HG02610 (cell line): ENCODE data around the gene EOGT.

Source experiments
- ATAC-seq: cut with Tn5 transposase; IDR thresholded peaks from one replicate; pipeline ENCODE4 v1.9.1; 2021; ENCODE audit warnings: mild to moderate bottlenecking, moderate library complexity; ENCODE audit not compliant: unreplicated experiment

The EOGT gene

DNA sequence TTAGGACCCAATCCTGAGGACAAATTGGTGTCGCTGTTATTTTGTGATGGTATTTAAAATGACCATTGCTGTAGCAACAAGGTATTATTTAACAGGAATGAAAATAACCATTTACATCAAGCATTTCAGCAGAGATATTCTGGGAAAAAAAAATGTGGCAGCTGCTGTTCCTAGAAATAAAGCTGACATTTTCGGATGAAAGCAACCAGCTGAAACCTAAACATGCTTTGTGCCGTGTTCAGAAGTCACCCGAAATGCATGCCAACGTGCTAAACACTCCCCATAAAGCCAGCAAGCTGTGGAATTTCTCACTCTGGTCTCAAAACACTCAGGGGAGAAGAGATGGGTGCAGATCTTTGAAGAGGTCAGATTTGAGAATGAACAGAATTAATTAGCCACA lies 49.6 kb downstream of the EOGT start:
- no peak for ATAC-seq

DNA sequence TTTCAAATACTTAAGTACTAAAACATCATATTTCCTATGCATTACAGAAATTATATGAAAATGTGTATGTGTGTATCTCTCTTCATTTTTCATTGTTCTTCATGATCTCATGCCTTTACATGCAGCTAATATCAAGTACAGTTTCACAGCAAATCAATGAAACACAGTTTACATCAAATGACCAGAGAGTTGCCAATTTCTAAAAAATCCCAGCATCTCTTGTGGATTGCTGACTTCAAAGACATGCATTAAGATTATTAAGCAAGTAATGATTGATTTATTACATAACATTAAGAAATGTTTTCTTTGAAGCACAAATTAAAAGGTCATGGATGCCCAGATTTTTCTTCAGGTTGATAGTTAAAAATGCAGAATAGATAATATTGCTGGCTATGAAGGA lies 50.1 kb downstream of the EOGT start:
- ATAC-seq = no peak

GRCh38 chr3:68958932-68959331 lies 54.6 kb downstream of the EOGT start:
- ATAC-seq = no peak

- ATAC-seq = no peak
These were observed 55.6 kb downstream of the EOGT start for GRCh38 chr3:68957895-68958294.

GRCh38 chr3:68953816-68954444 lies 59.6 kb downstream of the EOGT start:
- no peak for ATAC-seq

DNA sequence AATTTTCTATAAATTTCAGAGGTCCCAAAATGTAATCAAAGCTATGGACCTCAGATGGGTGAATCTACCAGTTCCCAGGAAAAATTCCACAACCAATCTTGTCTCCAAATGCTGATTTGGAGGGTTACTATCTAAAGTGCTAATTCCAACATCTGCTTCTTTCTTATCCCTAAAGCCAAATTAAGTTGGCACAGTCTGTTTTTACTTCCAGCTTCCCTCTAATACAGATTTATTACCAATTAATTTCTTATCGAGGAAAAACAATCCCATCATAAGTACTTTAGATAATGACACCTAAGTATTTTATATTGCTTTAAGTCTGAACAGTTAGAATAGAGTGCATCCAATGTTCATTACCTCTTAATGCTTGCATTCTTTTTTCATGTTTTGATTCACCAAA lies 68.3 kb downstream of the EOGT start:
- ATAC-seq = no peak

GRCh38 chr3:68943753-68944500 lies 69.6 kb downstream of the EOGT start:
- ATAC-seq = no peak

DNA sequence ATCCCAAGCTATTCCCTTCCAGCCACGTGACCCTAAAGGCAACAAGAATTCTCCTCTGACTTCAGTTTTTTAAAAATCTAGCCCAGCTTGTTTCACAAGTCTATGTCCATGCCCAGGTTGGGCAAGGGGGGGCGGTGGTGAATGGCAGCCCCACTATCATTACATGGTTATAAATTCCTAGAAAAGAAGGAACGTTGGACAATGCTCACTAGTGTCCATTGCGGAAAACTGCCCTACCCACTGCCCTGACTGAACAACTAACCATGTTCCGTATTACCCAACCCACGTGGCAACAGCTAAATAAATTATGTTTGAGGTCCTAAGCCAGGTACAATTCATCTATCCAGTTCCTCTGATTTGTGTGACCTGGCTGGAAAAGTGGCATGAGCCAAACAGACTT lies 72.4 kb downstream of the EOGT start:
- ATAC-seq = no peak

- ATAC-seq = no peak
These were observed 76.6 kb downstream of the EOGT start for GRCh38 chr3:68936856-68937255.

DNA sequence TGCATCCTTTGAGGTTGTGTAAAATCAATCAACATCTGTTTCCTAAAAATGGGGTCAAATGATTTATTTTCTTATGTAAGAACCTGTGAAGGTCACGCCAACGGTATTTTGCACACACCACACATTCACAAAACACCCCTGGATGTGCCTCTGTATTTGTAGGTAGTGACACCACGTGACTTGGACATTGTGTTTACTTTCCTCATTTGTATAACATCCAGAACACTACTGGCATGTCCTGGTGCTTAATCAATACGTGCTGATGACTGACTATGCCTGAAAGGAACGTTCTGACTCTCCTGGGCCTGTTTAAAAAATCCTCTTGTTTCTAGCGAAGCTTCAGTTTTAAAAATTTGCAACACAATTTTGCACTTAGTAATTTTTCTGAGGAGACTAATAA lies 77.7 kb downstream of the EOGT start:
- ATAC-seq = no peak

DNA sequence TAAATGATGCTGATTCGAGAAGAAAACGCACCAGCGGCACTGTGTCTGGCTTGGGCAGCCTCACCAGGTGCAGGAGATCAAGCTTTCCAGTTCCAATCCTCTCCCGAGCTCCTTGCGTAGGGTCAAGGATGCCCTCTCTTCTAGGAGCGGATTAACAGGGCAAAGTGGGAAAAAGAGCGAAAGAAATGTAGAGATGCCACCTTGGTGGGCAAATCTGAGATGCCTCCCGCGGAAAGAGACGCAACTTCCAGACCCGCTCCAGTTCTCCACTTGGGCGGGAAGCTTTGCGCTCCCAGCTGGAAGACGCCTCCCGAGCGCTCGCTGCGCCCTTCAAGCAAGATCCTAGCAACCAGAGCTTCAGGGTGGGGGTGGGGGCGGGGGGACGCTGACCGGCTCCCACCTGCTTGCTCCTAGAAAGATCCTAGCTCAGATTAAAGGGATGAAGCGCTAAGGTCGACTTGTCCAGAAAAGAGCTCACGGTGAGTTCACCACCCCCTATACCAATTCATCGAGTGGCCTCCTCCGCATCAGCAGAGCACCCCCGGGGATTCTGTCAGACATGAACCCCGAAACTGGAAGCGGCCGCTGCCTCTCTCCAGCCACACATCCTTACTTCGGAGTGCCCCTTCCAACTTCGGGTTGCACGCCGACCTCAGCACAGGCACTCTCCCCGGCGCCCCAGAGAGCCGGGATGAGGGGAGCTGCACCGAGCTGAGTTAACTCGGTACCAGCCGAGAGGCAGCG lies 81.9 kb downstream of the EOGT start:
- no peak for ATAC-seq
